Measurements from ENCODE around the gene TRIM28.

The TRIM28 gene

DNA sequence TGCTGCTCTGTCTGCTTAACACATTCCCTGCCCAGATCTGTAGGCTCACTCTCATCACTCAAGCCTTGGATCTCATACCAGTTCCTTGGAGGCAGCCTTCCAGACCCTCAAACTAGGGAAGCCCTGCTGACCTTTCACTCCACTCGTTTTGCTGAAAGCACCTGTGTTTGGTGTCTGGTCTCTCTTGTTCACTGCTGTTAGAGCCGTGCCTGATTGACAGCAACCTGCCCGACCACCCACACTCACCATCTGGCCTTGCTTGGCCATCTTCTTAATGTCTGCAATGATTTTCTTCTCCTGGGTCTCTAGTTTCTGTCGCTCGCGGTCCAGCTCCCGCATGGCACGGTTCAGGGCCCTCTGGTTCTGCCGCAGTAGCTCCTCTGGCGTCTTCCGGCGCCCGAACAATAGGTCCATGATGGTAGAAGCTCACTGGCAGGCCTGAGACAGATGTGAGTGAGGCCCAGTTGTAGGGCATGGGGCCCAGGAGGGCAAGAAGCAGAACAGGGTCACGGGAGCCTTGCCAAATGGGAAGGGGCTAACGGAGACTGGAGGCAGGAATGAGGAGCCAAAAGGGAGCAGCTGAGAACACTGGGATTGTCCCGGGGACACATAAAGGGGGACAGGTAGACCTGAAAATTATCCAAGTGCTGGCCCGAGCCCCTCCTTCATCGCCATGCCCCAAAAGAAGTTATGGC lies 10.1 kb downstream of the TRIM28 start:
- Histone ChIP-seq H3K4me1 (ENCODE audit: control insufficient read depth, insufficient read depth, low read length) (peaks cover 33% of the 10 kb centered on the region), H3K9me3 (ENCODE audit: control insufficient read depth, low read length) (no peaks in the 10 kb centered on the region), H3K9ac (ENCODE audit: low read length) (peak overlapping the region; percentile 98), H3K4me3 (ENCODE audit: low read length) (peak overlapping the region; percentile 97), H3K27me3 (replicated peaks; ENCODE audit: control insufficient read depth, insufficient read depth, low read length) (no peaks in the 10 kb centered on the region), H3K36me3 (ENCODE audit: control insufficient read depth, insufficient read depth, low read length, severe bottlenecking) (peaks cover 57% of the 10 kb centered on the region)
- no peak for DNase-seq (ENCODE audit: low read depth)

- peaks cover 49% of the 10 kb centered on the region for H3K36me3 ChIP-seq (ENCODE audit: control insufficient read depth, insufficient read depth, low read length, severe bottlenecking)
- no peaks in the 10 kb centered on the region for H3K9me3 ChIP-seq (ENCODE audit: control insufficient read depth, low read length)
- DNase-seq (ENCODE audit: low read depth): peak; percentile 99
Observed at GRCh38 chr19:58554494-58555368, 10.9 kb downstream of the TRIM28 start, which contains the start of gene CHMP2A. Gene CHMP2A (minus strand): TSS chr19:58555105. CDS start chr19:58554212, 893 bp downstream.

DNA sequence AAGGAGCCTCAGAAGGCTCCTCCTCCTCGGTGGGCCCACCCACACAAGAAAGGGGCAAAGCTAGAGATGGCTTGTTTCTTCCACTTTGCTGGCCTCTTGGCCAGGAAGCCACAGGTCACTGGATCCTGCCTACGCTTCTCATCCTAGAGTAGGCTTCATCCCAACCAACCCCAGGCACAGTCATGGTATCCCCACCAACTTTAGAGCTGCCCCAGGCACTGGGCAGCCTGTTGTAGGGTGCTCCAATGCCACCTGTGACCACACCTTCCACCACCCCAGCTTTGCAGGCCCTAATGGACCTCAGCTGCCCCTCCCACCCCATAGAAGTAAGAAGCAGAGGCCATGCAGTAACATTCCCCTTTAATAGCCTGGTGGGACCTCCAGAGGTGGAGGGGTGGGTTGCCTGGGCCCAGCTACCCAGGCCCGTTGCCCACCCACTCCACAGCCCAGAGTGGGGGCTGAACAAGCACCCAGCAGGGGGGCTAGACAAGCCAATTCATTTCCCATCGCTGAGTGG lies 11.6 kb downstream of the TRIM28 start:
- no peak for DNase-seq (ENCODE audit: low read depth)
- Histone ChIP-seq H3K36me3 (ENCODE audit: control insufficient read depth, insufficient read depth, low read length, severe bottlenecking) (peaks cover 42% of the 10 kb centered on the region), H3K4me3 (ENCODE audit: low read length) (peak overlapping the region; percentile 97)

More at GRCh38 chr19:58554494-58555368, 10.9 kb downstream of the TRIM28 start, which contains the start of gene CHMP2A:
- H3K4me3 ChIP-seq (ENCODE audit: low read length): peak within 1 kb of the TSS; percentile 97
- H3K4me1 ChIP-seq (ENCODE audit: control insufficient read depth, insufficient read depth, low read length): peaks cover 35% of the 10 kb centered on the region
- H3K27me3 ChIP-seq (replicated peaks; ENCODE audit: control insufficient read depth, insufficient read depth, low read length): no peaks in the 10 kb centered on the region
- H3K9ac ChIP-seq (ENCODE audit: low read length): peak within 1 kb of the TSS; percentile 98

GRCh38 chr19:58555920-58556621 lies 12.2 kb downstream of the TRIM28 start:
- no peak for DNase-seq (ENCODE audit: low read depth)
- no peaks in the 10 kb centered on the region for H3K9me3 ChIP-seq (ENCODE audit: control insufficient read depth, low read length)
- H3K4me1 ChIP-seq (ENCODE audit: control insufficient read depth, insufficient read depth, low read length): peaks cover 41% of the 10 kb centered on the region
- H3K36me3 ChIP-seq (ENCODE audit: control insufficient read depth, insufficient read depth, low read length, severe bottlenecking): peaks cover 36% of the 10 kb centered on the region
- peak overlapping the region; percentile 92 for H3K4me3 ChIP-seq (ENCODE audit: low read length)
- H3K9ac ChIP-seq (ENCODE audit: low read length): peak overlapping the region; percentile 98
- H3K27me3 ChIP-seq (replicated peaks; ENCODE audit: control insufficient read depth, insufficient read depth, low read length): no peaks in the 10 kb centered on the region

More for the DNA sequence above, 11.6 kb downstream of the TRIM28 start:
- peak overlapping the region; percentile 98 for H3K9ac ChIP-seq (ENCODE audit: low read length)
- no peaks in the 10 kb centered on the region for H3K27me3 ChIP-seq (replicated peaks; ENCODE audit: control insufficient read depth, insufficient read depth, low read length)
- H3K4me1 ChIP-seq (ENCODE audit: control insufficient read depth, insufficient read depth, low read length): peaks cover 41% of the 10 kb centered on the region
- no peaks in the 10 kb centered on the region for H3K9me3 ChIP-seq (ENCODE audit: control insufficient read depth, low read length)

- peak overlapping the region; percentile 92 for H3K4me3 ChIP-seq (ENCODE audit: low read length)
- no peak for DNase-seq (ENCODE audit: low read depth)
- no peaks in the 10 kb centered on the region for H3K27me3 ChIP-seq (replicated peaks; ENCODE audit: control insufficient read depth, insufficient read depth, low read length)
- peaks cover 43% of the 10 kb centered on the region for H3K4me1 ChIP-seq (ENCODE audit: control insufficient read depth, insufficient read depth, low read length)
- peak overlapping the region; percentile 98 for H3K9ac ChIP-seq (ENCODE audit: low read length)
- no peaks in the 10 kb centered on the region for H3K9me3 ChIP-seq (ENCODE audit: control insufficient read depth, low read length)
- peaks cover 29% of the 10 kb centered on the region for H3K36me3 ChIP-seq (ENCODE audit: control insufficient read depth, insufficient read depth, low read length, severe bottlenecking)
Observed at GRCh38 chr19:58556622-58557220, 12.9 kb downstream of the TRIM28 start.

- peak; percentile 18 for DNase-seq (ENCODE audit: low read depth)
- Histone ChIP-seq H3K9me3 (ENCODE audit: control insufficient read depth, low read length) (no peaks in the 10 kb centered on the region), H3K4me1 (ENCODE audit: control insufficient read depth, insufficient read depth, low read length) (peaks cover 50% of the 10 kb centered on the region), H3K4me3 (ENCODE audit: low read length) (peak overlapping the region; percentile 92), H3K36me3 (ENCODE audit: control insufficient read depth, insufficient read depth, low read length, severe bottlenecking) (peaks cover 22% of the 10 kb centered on the region), H3K9ac (ENCODE audit: low read length) (peak overlapping the region; percentile 98), H3K27me3 (replicated peaks; ENCODE audit: control insufficient read depth, insufficient read depth, low read length) (no peaks in the 10 kb centered on the region)
Observed at GRCh38 chr19:58557221-58558065, 13.6 kb downstream of the TRIM28 start.

DNA sequence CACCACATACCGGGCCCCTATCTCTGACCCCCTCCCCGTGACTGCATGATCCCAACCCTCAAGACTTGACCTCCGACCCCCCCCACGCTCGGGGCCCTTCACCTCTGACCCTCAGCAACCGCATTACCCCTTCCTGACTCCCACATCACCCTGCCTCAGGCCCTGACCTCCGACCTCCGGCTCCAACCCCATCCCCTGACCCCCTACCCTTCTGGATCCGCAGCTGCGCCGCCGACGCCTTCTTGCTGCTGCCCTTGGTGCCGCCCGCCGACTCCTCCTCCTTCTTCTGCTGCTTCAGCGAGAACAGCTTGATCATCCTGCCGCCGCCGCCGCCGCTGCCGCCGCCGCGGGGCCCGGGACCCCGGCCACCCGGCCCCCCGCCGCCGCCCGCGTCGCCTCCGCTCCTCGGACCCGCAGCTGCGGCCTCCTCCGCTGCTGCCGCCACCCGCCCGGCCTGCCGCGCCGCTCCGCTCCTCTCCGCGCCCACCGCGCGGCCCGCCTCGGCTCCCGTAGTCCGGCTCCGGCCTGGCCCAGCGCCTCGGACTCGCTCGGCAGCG lies 14.3 kb downstream of the TRIM28 start, which contains the start of gene UBE2M:
TSS of gene UBE2M (minus strand) at position 546 of the 557 bp plus-strand sequence. CDS start at position 316, 230 bp downstream.
- peak within 1 kb of the TSS; percentile 98 for H3K9ac ChIP-seq (ENCODE audit: low read length)
- H3K4me3 ChIP-seq (ENCODE audit: low read length): peak within 1 kb of the TSS; percentile 92
- H3K4me1 ChIP-seq (ENCODE audit: control insufficient read depth, insufficient read depth, low read length): peaks cover 57% of the 10 kb centered on the region
- H3K27me3 ChIP-seq (replicated peaks; ENCODE audit: control insufficient read depth, insufficient read depth, low read length): no peaks in the 10 kb centered on the region
- DNase-seq (ENCODE audit: low read depth): peak; percentile 67
- H3K36me3 ChIP-seq (ENCODE audit: control insufficient read depth, insufficient read depth, low read length, severe bottlenecking): peaks cover 16% of the 10 kb centered on the region
- no peaks in the 10 kb centered on the region for H3K9me3 ChIP-seq (ENCODE audit: control insufficient read depth, low read length)

DNA sequence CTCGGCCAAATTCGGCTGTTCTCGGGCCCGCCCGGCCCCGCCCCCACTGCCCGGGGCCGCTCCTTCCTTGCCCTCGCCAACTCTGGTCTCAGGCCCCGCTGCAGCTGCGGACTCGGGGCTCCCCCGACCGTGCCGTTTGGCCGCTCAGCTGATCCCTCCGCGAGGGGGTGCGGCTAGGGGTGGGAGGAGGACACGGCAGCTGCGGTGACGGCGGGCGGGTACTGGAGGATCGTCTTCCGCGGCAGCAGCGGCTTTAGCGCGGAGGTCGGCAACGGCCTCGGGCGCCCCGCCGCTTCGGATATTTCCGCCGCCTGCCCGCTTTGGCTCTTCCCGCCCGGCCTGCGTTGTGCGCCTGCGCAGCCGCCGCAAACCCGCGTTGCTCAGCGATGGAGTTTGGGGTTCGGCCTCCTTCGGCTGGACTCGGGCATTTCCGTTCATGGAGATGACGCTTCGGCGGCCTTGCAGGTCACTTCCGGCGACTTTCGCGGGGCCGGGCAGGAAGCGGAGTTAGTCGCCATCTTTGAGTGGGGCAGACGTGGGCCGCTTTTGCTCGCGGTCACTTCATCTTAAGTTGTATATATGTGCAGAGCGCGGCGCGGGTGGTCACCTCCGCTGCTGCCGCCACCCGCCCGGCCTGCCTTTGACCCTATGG lies 14.9 kb downstream of the TRIM28 start:
- Histone ChIP-seq H3K9me3 (ENCODE audit: control insufficient read depth, low read length) (no peaks in the 10 kb centered on the region), H3K4me3 (ENCODE audit: low read length) (peak overlapping the region; percentile 92), H3K9ac (ENCODE audit: low read length) (peak overlapping the region; percentile 98), H3K27me3 (replicated peaks; ENCODE audit: control insufficient read depth, insufficient read depth, low read length) (no peaks in the 10 kb centered on the region), H3K4me1 (ENCODE audit: control insufficient read depth, insufficient read depth, low read length) (peaks cover 56% of the 10 kb centered on the region), H3K36me3 (ENCODE audit: control insufficient read depth, insufficient read depth, low read length, severe bottlenecking) (peaks cover 16% of the 10 kb centered on the region)
- DNase-seq (ENCODE audit: low read depth): peak; percentile 99

GRCh38 chr19:58559275-58560006 lies 15.6 kb downstream of the TRIM28 start:
- H3K9me3 ChIP-seq (ENCODE audit: control insufficient read depth, low read length): no peaks in the 10 kb centered on the region
- peak overlapping the region; percentile 98 for H3K9ac ChIP-seq (ENCODE audit: low read length)
- H3K27me3 ChIP-seq (replicated peaks; ENCODE audit: control insufficient read depth, insufficient read depth, low read length): no peaks in the 10 kb centered on the region
- peaks cover 50% of the 10 kb centered on the region for H3K4me1 ChIP-seq (ENCODE audit: control insufficient read depth, insufficient read depth, low read length)
- H3K4me3 ChIP-seq (ENCODE audit: low read length): peak overlapping the region; percentile 92
- peaks cover 16% of the 10 kb centered on the region for H3K36me3 ChIP-seq (ENCODE audit: control insufficient read depth, insufficient read depth, low read length, severe bottlenecking)
- DNase-seq (ENCODE audit: low read depth): peak; percentile 94
